ENCODE measurements around the gene TNFRSF18. TPM values are rescaled to one million over a fixed set of nuclear protein-coding genes. Genes with fewer than 3 reads are reported as not detected.

Gene TNFRSF18
- total and polyA plus RNA-seq, 4 donors: 0.17 to 0.24 (median 0.19) TPM; not detected in 1

DNA sequence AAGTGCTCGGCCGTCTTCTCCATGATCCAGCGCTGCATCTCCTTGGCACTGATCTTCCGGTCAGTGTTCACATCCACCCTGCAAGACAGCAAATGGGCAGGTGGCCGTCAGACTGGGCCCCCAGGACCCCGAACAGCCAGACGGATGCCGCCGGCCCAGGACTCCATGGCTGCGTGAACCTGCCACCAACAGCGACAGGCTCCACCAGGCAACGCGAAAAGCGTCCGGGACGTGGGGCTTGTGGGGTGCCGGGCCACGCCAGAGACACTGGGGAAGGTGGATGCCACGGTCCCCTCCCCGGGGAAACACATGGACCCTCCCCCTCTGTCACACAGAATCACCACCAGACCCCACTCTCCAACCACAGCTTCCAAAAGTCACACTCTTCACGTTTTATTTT lies 17.5 kb upstream of the TNFRSF18 start (continued):
- TF ChIP-seq RAD21 (IDR thresholded peaks at IDR 0.05): no peak

DNA sequence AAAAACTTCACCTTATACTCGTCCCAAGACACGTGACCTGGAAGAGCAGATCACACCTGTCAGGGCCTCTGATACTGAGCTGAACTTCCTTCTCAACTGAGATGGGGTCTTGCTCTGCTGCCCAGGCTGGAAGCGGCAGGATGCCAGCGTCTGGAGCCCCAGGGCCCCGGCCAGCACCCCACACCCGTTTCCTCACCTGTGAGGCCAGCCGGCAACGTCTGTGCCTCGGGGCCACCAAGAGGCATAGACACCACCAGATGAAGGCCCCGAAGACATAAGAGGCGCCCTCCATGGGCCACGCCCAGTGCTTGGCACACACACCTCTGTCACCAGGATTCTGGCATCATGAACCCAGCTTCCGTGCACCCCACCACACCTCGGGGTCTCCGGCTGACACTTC lies 16.9 kb upstream of the TNFRSF18 start:
- H3K27ac ChIP-seq (ENCODE audit: low read depth in 1 of 2, low read length in 2 of 2): no peak overlapping the region
- TF ChIP-seq RXRA (IDR thresholded peaks at IDR 0.05) (no peak), HNF4A (conservative IDR thresholded peaks at IDR 0.05) (no peak), FOXA2 (IDR thresholded peaks at IDR 0.05) (no peak), TAF1 (conservative IDR thresholded peaks at IDR 0.05) (no peak), GABPA (IDR thresholded peaks at IDR 0.05 in 1 of 2, conservative IDR thresholded peaks at IDR 0.05 in 1 of 2) (no peak), MAX (IDR thresholded peaks at IDR 0.05) (no peak), NR2F2 (IDR thresholded peaks at IDR 0.05) (no peak), REST (IDR thresholded peaks at IDR 0.05) (no peak), FOXA1 (IDR thresholded peaks at IDR 0.05) (no peak), HNF4G (IDR thresholded peaks at IDR 0.05) (no peak), EGR1 (IDR thresholded peaks at IDR 0.05; ENCODE audit: low read depth in 2 of 2) (no peak), SP1 (IDR thresholded peaks at IDR 0.05) (no peak)
- TF ChIP-seq, protein P1, sequence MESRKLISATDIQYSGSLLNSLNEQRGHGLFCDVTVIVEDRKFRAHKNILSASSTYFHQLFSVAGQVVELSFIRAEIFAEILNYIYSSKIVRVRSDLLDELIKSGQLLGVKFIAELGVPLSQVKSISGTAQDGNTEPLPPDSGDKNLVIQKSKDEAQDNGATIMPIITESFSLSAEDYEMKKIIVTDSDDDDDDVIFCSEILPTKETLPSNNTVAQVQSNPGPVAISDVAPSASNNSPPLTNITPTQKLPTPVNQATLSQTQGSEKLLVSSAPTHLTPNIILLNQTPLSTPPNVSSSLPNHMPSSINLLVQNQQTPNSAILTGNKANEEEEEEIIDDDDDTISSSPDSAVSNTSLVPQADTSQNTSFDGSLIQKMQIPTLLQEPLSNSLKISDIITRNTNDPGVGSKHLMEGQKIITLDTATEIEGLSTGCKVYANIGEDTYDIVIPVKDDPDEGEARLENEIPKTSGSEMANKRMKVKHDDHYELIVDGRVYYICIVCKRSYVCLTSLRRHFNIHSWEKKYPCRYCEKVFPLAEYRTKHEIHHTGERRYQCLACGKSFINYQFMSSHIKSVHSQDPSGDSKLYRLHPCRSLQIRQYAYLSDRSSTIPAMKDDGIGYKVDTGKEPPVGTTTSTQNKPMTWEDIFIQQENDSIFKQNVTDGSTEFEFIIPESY (IDR thresholded peaks at IDR 0.05): no peak
- TF ChIP-seq, protein P2, sequence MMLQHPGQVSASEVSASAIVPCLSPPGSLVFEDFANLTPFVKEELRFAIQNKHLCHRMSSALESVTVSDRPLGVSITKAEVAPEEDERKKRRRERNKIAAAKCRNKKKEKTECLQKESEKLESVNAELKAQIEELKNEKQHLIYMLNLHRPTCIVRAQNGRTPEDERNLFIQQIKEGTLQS (IDR thresholded peaks at IDR 0.05): no peak
- peaks cover 20 to 73% (median 35%) of the 10 kb centered on the region in 4 donors for H3K36me3 ChIP-seq (ENCODE audit: control insufficient read depth in 4 of 4, insufficient read depth in 3 of 4, low read depth in 1 of 4, low read length in 3 of 4)
- no peaks in the 10 kb centered on the region for H3K4me1 ChIP-seq (ENCODE audit: control insufficient read depth in 4 of 4, insufficient read depth in 4 of 4, low read length in 3 of 4)
- no peaks in the 10 kb centered on the region for H3K9me3 ChIP-seq (ENCODE audit: control insufficient read depth in 4 of 4, low read length in 3 of 4)
- H3K27me3 ChIP-seq (ENCODE audit: control insufficient read depth in 4 of 4, insufficient read depth in 4 of 4, low read length in 3 of 4): no peaks in the 10 kb centered on the region
- DNase-seq (ENCODE audit: low spot score): no peak
- H3K9ac ChIP-seq (ENCODE audit: low read depth in 1 of 2, low read length in 2 of 2): no peak overlapping the region
- WGBS: 97% methylated on average over 15 of the region's 15 CpGs
- no peak overlapping the region for H3K4me3 ChIP-seq (ENCODE audit: low read depth in 1 of 3, low read length in 3 of 3)

DNA sequence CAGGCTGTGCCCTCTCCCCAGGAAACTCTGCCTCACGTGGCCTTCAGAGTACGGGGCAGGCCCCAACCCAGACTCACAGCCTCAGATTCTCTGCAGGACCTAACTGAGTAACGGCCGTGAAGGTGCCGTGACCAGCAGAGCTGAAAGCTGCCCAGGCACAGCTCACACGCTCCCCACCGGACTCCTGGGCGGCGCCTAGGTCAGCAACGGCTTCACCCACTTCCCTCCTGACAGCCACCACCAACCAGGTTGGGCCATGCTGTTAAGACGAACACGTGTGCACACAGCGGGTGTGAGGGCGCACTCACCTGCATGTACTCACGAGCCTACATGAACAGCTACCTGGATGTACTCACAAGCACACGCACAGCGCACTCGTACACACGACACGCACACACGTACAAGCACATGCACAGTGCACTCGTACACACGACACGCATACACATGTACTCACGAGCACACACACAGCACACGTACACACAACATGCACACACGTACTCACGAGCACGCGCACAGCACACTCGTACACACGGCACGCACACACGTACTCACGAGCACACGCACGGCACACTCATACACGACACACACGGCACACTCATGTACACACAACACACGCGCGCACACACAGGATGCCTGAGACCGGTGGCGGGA lies 16.3 kb upstream of the TNFRSF18 start:
- Histone ChIP-seq H3K27ac (ENCODE audit: low read depth in 1 of 2, low read length in 2 of 2) (no peak overlapping the region), H3K36me3 (ENCODE audit: control insufficient read depth in 4 of 4, insufficient read depth in 3 of 4, low read depth in 1 of 4, low read length in 3 of 4) (peaks cover 21 to 73% (median 38%) of the 10 kb centered on the region in 4 donors), H3K4me1 (ENCODE audit: control insufficient read depth in 4 of 4, insufficient read depth in 4 of 4, low read length in 3 of 4) (no peaks in the 10 kb centered on the region)

More for the DNA sequence above, 16.3 kb upstream of the TNFRSF18 start:
- Histone ChIP-seq H3K27me3 (ENCODE audit: control insufficient read depth in 4 of 4, insufficient read depth in 4 of 4, low read length in 3 of 4) (no peaks in the 10 kb centered on the region), H3K9me3 (ENCODE audit: control insufficient read depth in 4 of 4, low read length in 3 of 4) (no peaks in the 10 kb centered on the region), H3K4me3 (ENCODE audit: low read depth in 1 of 3, low read length in 3 of 3) (no peak overlapping the region), H3K9ac (ENCODE audit: low read depth in 1 of 2, low read length in 2 of 2) (no peak overlapping the region)
- WGBS: 95% methylated on average over 44 of the region's 44 CpGs
- DNase-seq (ENCODE audit: low spot score): no peak
- TF ChIP-seq RXRA (IDR thresholded peaks at IDR 0.05) (no peak), MAX (IDR thresholded peaks at IDR 0.05) (no peak), NR2F2 (IDR thresholded peaks at IDR 0.05) (no peak), JUND (IDR thresholded peaks at IDR 0.05) (no peak), GABPA (IDR thresholded peaks at IDR 0.05 in 1 of 2, conservative IDR thresholded peaks at IDR 0.05 in 1 of 2) (no peak), YY1 (IDR thresholded peaks at IDR 0.05) (no peak), HNF4A (conservative IDR thresholded peaks at IDR 0.05) (no peak)
- TF ChIP-seq, protein P1 (IDR thresholded peaks at IDR 0.05): no peak
- TF ChIP-seq, protein P2 (IDR thresholded peaks at IDR 0.05): no peak
